ENCODE measurements around the gene CD55.

The CD55 gene

GRCh38 chr1:207331354-207332313 lies 10.2 kb downstream of the CD55 start:
- no peak for DNase-seq

DNA sequence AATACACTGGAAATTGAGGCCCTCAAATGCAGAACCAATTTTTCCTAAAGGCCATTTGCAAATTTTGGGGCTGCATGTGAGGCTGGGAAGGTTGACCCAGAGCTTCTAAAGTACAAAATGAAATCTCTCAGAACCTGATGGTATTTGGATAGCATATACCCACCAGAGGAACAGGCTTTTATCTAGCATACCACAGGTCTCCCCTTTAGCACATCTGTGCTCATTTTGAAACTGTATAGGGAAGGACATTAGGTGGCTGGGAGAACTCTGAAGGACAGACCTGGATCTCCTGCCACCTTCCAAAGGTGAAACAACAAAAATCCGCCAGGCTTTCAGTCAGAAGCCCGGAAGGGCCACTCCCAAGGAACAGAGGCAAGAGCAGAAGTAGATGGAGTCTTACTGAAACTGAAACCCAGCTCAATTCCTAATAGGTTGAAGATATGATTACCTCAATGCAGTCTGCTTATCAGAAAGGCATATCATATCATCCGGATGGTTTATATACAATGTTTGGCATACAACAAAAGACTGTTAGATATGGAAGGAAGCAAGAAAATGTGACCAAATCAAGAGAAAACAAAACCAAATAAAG lies 11.6 kb downstream of the CD55 start:
- no peak for DNase-seq

- DNase-seq = no peak
Measured at GRCh38 chr1:207333620-207334019, 12.1 kb downstream of the CD55 start.

GRCh38 chr1:207334337-207334736 lies 12.9 kb downstream of the CD55 start:
- no peak for DNase-seq

GRCh38 chr1:207335138-207335537 lies 13.7 kb downstream of the CD55 start:
- no peak for DNase-seq

DNA sequence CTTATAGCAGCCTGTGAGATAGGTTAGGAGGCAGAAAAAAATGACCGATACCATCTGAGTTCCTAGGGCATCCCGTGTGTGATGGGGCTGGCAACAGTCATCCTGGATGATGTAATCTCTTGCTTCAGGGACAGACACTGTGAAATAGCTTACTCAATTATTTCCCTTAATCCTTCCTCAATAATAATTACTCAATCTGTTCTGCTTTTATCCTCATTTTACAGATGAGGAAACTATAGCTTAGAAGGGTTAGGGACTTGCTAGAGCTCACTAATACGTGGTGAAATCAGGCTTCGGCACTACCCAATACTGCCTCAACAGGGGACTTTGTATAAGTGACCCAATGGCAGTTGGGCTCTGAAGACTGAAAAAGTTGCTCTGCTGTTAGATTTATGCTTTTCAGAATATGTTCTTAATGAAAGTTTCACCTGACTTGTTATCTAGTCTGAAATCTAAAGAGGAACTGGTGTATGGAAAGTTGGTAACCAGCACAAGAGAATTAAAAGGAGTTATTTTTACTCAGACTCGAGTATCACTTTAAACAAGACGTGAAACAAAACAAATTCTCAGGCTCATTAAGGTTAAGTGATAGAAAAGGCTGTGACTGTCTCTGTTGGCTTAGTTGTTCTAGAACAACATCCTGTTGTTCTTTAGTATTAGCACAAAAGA lies 14.4 kb downstream of the CD55 start:
- DNase-seq = peak; percentile 61

GRCh38 chr1:207336559-207337467 lies 15.3 kb downstream of the CD55 start:
- peak; percentile 63 for DNase-seq

- no peak for DNase-seq
Measured at GRCh38 chr1:207342332-207342731, 20.9 kb downstream of the CD55 start.

- DNase-seq = no peak
Measured at GRCh38 chr1:207343675-207344074, 22.2 kb downstream of the CD55 start.

- no peak for DNase-seq
Measured at GRCh38 chr1:207344221-207344620, 22.7 kb downstream of the CD55 start.

DNA sequence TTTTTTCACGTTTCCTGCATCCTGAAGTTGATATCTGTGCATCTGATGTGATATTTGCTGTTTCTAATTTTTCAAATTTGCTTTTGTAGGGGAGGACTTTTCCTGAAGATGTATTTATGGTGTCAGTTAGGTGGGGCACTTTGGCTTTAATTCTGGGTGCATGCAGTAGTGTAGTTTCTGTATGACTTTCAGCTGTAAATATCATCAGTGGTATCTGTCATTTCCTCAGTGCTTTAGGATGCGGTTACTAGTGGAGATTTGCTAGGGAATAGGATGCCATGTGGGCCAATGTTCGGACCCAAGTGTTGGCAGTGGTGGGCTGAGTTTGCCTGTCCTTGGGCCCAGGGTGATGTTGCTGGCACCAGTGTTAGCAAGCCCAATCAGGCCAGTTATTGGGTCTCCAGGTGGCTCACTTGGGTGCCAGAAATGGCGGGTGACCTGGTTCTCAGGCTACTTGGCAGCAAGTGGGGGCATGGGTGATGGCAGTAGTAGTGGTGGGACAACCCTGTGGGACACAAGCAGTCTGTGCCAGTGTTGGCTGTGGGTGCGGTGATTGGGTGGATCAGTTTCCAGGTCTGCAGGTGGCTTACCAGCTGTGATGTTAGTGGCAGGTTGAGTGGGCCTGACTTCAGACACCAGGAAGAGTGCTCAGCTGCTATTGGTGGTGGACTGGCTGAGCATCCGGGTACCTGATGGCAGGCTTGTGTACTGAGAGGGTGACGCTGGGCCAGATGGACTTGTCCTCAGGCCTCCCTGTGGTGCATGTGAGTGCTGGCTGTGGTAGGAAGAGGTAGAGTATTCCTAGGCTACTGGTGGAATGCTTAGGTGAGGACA lies 24.4 kb downstream of the CD55 start:
- no peak for DNase-seq

DNA sequence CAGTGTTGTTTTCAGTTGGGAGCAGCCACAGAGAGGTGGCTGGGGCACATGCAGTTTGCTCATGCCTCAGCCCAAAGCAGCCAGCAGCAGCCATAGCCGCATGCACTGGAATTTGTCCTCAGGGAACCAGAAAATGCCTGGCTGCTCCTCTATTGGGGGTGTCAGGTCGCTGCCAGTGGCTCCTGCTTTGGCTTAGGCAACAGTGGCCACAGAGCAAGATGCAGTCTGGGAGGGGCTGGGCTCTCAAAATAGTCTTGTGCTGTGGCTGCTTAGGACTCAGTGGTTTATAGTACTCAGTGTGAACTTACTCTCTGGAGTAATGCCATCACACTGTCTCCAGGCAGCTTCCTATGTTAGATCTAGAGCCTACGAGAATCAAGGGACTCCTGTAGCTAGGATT lies 25.0 kb downstream of the CD55 start:
- DNase-seq = no peak

DNA sequence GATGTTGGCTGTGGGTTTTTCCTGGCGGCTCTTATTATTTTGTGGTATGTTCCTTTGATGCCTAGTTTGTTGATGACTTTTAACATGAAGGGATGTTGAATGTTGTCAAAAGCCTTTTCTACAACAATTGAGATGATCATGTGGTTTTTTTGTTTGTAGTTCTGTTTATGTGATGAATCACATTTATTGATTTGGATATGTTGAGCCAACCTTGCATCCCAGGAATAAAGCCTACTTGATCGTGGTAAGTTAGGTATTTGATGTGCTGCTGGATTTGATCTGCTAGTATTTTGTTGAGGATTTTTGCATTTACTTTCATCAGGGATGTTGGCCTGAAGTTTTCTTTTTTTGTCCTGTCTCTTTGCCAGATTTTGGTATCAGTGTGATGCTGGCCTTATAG lies 28.5 kb downstream of the CD55 start:
- no peak for DNase-seq

- no peak for DNase-seq
Measured at GRCh38 chr1:207352554-207352953, 31.1 kb downstream of the CD55 start.

DNA sequence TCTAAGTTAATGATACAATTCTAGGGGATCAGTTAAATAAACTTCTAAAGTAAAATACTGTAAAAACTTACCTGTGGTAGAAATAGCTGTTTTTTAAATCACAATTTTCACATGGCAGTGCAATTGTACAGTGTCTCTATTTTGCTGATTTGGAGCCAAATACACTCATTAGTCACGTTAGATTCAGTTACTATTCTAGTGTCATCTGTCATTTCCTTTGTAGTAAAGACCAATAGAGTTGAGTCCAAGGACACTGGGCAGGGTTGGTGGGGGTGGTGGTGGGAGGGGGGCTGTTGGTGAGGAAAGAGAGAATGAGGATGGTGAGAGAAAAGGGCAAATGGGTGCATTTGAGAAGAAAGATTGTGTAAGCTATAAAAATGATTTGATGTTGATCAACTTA lies 33.6 kb downstream of the CD55 start:
- no peak for DNase-seq

DNA sequence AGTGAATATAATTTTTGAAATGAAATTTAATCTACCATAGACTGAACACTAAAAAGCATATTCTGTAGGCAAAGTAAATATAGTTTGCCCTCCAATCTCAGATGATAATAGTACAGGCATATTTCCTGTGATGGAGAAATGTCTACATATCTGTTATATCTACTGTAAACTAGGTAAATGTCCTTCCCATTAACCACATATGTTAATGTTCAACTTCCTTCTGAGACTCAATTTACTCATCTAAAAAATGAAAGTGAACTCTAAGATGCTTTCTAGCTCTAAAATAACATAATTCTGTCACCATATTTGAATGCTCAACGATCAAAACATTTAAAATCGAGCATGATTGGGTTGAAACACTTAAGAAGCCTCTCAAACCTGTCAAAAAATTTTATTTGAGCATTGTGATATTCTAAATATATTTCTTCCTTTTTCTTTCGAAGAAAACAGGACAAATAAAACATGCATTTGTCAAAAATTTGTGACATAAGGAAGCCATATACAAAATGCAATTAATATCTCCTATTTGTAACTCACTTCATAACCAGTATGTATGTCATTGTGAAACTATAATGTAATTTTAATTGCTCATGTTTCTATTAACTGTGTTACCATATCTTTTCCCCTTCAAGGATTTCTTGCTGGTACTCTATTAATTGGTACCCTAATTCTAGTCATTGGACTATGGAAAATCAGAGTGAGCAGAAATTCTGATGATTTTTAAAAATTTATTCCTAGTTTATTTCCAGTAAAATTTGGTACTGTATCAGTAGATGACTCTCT lies 34.2 kb downstream of the CD55 start:
- DNase-seq = no peak

- no peak for DNase-seq
Measured at GRCh38 chr1:207361029-207361428, 39.6 kb downstream of the CD55 start.

- no peak for DNase-seq
Measured at GRCh38 chr1:207361889-207362288, 40.4 kb downstream of the CD55 start.

- peak; percentile 39 for DNase-seq
Measured at GRCh38 chr1:207362962-207363860, 41.7 kb downstream of the CD55 start.

- DNase-seq = no peak
Measured at GRCh38 chr1:207363871-207364270, 42.4 kb downstream of the CD55 start.
